ENCODE results near the gene TLCD3B.

DNA sequence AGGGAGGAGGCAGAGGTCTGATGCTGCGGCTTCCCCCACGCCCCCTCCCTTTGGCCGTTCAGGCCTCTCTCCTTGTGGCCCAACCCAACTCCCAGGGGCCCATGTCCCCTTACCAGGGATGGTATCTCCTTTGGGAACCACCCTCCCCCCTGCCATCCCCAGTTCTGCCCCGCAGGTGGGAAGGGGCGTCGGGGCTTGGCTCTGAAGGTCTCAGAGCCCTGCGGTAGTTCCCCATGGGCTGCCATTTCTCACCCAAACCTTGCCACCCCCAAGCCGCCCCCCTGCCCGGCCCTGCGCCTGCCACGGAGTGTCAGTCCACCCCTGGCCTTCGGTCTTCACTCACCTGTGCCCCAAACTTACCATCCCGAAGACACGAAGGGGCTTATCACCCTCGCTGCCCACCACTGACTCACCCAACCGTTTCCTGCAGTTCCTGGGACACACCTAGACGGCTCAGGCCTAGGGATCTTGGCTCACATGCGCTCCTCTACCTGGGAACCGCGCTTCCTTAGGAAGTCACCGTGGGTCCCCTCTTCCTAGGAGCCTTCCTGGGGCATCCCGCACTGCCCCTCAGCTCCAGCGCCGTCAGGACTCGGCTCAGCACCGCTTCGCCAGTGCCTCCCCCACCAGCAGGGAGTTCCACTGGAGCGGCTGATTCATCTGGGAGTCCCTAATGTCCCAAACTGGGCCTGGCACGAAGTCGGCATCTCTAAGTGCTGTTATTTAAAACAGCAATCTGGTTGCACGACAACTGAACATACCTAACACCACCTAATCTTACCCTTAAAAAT is 19.2 kb downstream of the TLCD3B start:
- TF ChIP-seq, protein P1, sequence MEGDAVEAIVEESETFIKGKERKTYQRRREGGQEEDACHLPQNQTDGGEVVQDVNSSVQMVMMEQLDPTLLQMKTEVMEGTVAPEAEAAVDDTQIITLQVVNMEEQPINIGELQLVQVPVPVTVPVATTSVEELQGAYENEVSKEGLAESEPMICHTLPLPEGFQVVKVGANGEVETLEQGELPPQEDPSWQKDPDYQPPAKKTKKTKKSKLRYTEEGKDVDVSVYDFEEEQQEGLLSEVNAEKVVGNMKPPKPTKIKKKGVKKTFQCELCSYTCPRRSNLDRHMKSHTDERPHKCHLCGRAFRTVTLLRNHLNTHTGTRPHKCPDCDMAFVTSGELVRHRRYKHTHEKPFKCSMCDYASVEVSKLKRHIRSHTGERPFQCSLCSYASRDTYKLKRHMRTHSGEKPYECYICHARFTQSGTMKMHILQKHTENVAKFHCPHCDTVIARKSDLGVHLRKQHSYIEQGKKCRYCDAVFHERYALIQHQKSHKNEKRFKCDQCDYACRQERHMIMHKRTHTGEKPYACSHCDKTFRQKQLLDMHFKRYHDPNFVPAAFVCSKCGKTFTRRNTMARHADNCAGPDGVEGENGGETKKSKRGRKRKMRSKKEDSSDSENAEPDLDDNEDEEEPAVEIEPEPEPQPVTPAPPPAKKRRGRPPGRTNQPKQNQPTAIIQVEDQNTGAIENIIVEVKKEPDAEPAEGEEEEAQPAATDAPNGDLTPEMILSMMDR (conservative IDR thresholded peaks at IDR 0.05; ENCODE audit: low read length), result no peak
- no peak for TF ChIP-seq EZH2phosphoT487 (IDR thresholded peaks at IDR 0.05; ENCODE audit: borderline replicate concordance, low read depth, low read length)
